Inflammatory macrophage treated with lipopolysaccharide for 4 hours (primary cell): ENCODE data around the gene NDUFAF3.

Source experiments
- DNase-seq: peaks from one replicate; pipeline ENCODE4 v3.0.0-alpha.2; 2020

NDUFAF3 gene

GRCh38 chr3:49021813-49022687 lies at the start of gene NDUFAF3:
Gene NDUFAF3 (plus strand): TSS chr3:49022121. CDS start chr3:49022145, 24 bp downstream.
- peak; percentile 92 for DNase-seq

- DNase-seq, result no peak
Measured at GRCh38 chr3:48974076-48974864, 47.7 kb upstream of the NDUFAF3 start.

GRCh38 chr3:48979451-48979850 lies 42.5 kb upstream of the NDUFAF3 start:
- no peak for DNase-seq

GRCh38 chr3:48980295-48980694 lies 41.6 kb upstream of the NDUFAF3 start:
- DNase-seq, result no peak

GRCh38 chr3:48982016-48982415 lies 39.9 kb upstream of the NDUFAF3 start:
- no peak for DNase-seq

GRCh38 chr3:48982686-48983085 lies 39.2 kb upstream of the NDUFAF3 start:
- DNase-seq, result no peak

- DNase-seq, result no peak
Measured at GRCh38 chr3:48983096-48983495, 38.8 kb upstream of the NDUFAF3 start.

- peak; percentile 74 for DNase-seq
Measured at GRCh38 chr3:48984663-48985062, 37.3 kb upstream of the NDUFAF3 start.

GRCh38 chr3:48985831-48986376 lies 36.0 kb upstream of the NDUFAF3 start:
- no peak for DNase-seq

GRCh38 chr3:48989126-48989795 lies 32.7 kb upstream of the NDUFAF3 start:
- DNase-seq, result no peak

GRCh38 chr3:48989796-48990635 lies 31.9 kb upstream of the NDUFAF3 start, which contains the start of gene P4HTM:
Gene P4HTM (plus strand): TSS chr3:48990241. CDS start chr3:48990257, 16 bp downstream.
- peak; percentile 71 for DNase-seq

GRCh38 chr3:48990636-48991469 lies 31.1 kb upstream of the NDUFAF3 start:
- peak; percentile 11 for DNase-seq

- DNase-seq, result no peak
Measured at GRCh38 chr3:48991851-48992545, 29.9 kb upstream of the NDUFAF3 start.

- peak; percentile 16 for DNase-seq
Measured at GRCh38 chr3:48993834-48994233, 28.1 kb upstream of the NDUFAF3 start.

- DNase-seq, result no peak
Measured at GRCh38 chr3:48996640-48997039, 25.3 kb upstream of the NDUFAF3 start.

- DNase-seq, result no peak
Measured at GRCh38 chr3:48997102-48997635, 24.8 kb upstream of the NDUFAF3 start.

- DNase-seq, result no peak
Measured at GRCh38 chr3:48997714-48998637, 23.9 kb upstream of the NDUFAF3 start.

GRCh38 chr3:48999085-48999858 lies 22.6 kb upstream of the NDUFAF3 start:
- no peak for DNase-seq
